ENCODE measurements around the gene MROH2A. TPM values are rescaled to one million over a fixed set of nuclear protein-coding genes. Genes with fewer than 3 reads are reported as not detected.
"Not testable (repeated sequence)": the region's sequence is repeated elsewhere in the genome, so short reads cannot be mapped to it uniquely, and the experiment has no call there.

The MROH2A gene
- total and polyA plus RNA-seq, 2 experiments from 2014 or later, result not detected

DNA sequence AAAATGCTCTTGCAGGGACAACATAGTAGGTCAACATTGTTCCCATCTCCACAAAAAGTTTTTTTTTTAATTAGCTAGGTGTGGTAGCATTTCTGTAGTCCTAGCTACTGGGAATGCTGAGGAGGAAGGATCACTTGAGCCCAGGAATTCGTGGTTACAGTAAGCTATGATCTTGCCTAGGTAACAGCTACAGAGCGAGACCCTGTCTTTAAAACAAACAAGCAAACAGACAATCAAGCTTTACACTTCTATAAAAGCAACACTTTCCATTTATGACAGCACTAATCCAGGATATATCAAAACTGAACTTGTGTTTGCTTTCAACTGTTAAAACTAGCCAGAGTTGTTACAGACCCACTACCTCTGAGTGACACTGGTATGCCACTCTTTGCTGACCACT, 37.3 kb upstream of the MROH2A start:
- no peaks in the 10 kb centered on the region for H3K9me2 ChIP-seq (ENCODE audit: insufficient read depth)
- no peak overlapping the region for H3K4me3 ChIP-seq
- 8 to 13% methylated on average over 2 of the region's 2 CpGs for WGBS, 2 experiments (ENCODE audit: low coverage in 1 of 2, low lambda C conversion rate in 2 of 2, missing lambda C conversion rate in 2 of 2)
- no peak overlapping the region for H3K27ac ChIP-seq
- no peak overlapping the region for H3K4me2 ChIP-seq (ENCODE audit: unreplicated experiment)
- in situ Hi-C loops (cut with MboI), result no loop called here
- H3K27me3 ChIP-seq (replicated peaks; ENCODE audit: insufficient read depth), result peaks cover 11% of the 10 kb centered on the region; the same call in 1 of the 2 replicates
- H3K9ac ChIP-seq, result no peak overlapping the region
- no peak overlapping the region for H2AFZ ChIP-seq
- H3K36me3 ChIP-seq (ENCODE audit: low read depth), result no peaks in the 10 kb centered on the region
- no peak for DNase-seq
- H3K79me2 ChIP-seq (ENCODE audit: insufficient read depth), result no peaks in the 10 kb centered on the region
- no peaks in the 10 kb centered on the region for H3K4me1 ChIP-seq (ENCODE audit: insufficient read depth)
- no peaks in the 10 kb centered on the region for H3F3A ChIP-seq (ENCODE audit: insufficient read depth)
- TF ChIP-seq EZH2 (IDR thresholded peaks at IDR 0.05; ENCODE audit: insufficient read depth, poor library complexity, severe bottlenecking) (no peak), EZH2phosphoT487 (IDR thresholded peaks at IDR 0.05; ENCODE audit: insufficient read depth, low read depth) (no peak)
- H4K20me1 ChIP-seq (ENCODE audit: insufficient read depth), result no peaks in the 10 kb centered on the region
- H3K9me3 ChIP-seq (ENCODE audit: low read depth), result no peaks in the 10 kb centered on the region

- Histone ChIP-seq H3F3A (ENCODE audit: insufficient read depth) (no peaks in the 10 kb centered on the region), H3K9ac (no peak overlapping the region), H3K4me2 (ENCODE audit: unreplicated experiment) (no peak overlapping the region), H3K9me2 (ENCODE audit: insufficient read depth) (no peaks in the 10 kb centered on the region), H3K79me2 (ENCODE audit: insufficient read depth) (no peaks in the 10 kb centered on the region), H3K36me3 (ENCODE audit: low read depth) (no peaks in the 10 kb centered on the region), H3K9me3 (ENCODE audit: low read depth) (no peaks in the 10 kb centered on the region), H2AFZ (no peak overlapping the region), H3K4me1 (ENCODE audit: insufficient read depth) (no peaks in the 10 kb centered on the region), H3K27me3 (replicated peaks; ENCODE audit: insufficient read depth) (no peaks in the 10 kb centered on the region; the same call in 1 of the 2 replicates), H3K4me3 (no peak overlapping the region), H3K27ac (no peak overlapping the region), H4K20me1 (ENCODE audit: insufficient read depth) (no peaks in the 10 kb centered on the region)
- DNase-seq, result no peak
- 75 to 78% methylated on average over 42 to 46 of the region's 46 CpGs for WGBS, 2 experiments (ENCODE audit: low coverage in 1 of 2, low lambda C conversion rate in 2 of 2, missing lambda C conversion rate in 2 of 2)
- in situ Hi-C loops (cut with MboI), result no loop called here
- TF ChIP-seq EZH2 (IDR thresholded peaks at IDR 0.05; ENCODE audit: insufficient read depth, poor library complexity, severe bottlenecking) (no peak), EZH2phosphoT487 (IDR thresholded peaks at IDR 0.05; ENCODE audit: insufficient read depth, low read depth) (no peak)
Measured at GRCh38 chr2:233743464-233744259, 34.5 kb upstream of the MROH2A start.

DNA sequence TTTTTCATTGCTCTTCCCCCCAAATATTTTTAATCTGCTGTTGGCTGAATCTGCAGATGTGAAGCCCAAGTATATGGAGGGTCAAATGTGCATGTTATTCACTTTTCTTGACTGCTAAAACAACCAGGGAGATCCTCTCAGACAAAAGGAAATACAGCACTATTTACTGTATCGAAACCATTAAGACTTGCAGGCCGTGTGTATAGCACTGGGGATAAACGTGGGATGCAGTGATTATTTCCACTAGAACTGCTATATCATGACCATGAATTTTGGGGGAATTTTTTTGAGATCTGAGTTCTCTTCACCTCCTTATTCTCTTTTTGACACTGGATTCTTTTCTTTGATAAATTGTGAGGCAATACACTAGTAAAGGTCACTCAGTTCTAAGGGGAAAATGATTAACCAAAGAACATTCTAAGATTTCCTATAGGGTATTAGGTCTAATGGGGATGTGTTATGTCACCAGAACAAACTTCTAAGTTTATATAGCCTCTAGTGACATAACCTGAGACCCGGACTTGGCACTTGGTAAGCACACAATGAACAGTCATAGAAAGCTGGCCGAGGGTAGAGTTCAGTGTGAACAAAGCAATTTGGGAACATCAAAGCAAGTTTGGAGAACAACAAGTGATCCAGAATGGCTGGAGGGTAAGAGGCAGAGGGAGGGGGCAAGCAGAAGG, 32.9 kb upstream of the MROH2A start:
- in situ Hi-C loops (cut with MboI), result no loop called here
- no peaks in the 10 kb centered on the region for H3K79me2 ChIP-seq (ENCODE audit: insufficient read depth)
- H3K9ac ChIP-seq, result no peak overlapping the region
- H3K27me3 ChIP-seq (replicated peaks; ENCODE audit: insufficient read depth), result no peaks in the 10 kb centered on the region; the same call in 1 of the 2 replicates
- H4K20me1 ChIP-seq (ENCODE audit: insufficient read depth), result no peaks in the 10 kb centered on the region
- H3K9me2 ChIP-seq (ENCODE audit: insufficient read depth), result no peaks in the 10 kb centered on the region
- no peak overlapping the region for H3K4me2 ChIP-seq (ENCODE audit: unreplicated experiment)
- no peaks in the 10 kb centered on the region for H3K36me3 ChIP-seq (ENCODE audit: low read depth)
- no peak for DNase-seq
- 14 to 18% methylated on average over 5 of the region's 5 CpGs for WGBS, 2 experiments (ENCODE audit: low coverage in 1 of 2, low lambda C conversion rate in 2 of 2, missing lambda C conversion rate in 2 of 2)
- H3K4me3 ChIP-seq, result no peak overlapping the region
- H3K4me1 ChIP-seq (ENCODE audit: insufficient read depth), result no peaks in the 10 kb centered on the region
- no peaks in the 10 kb centered on the region for H3F3A ChIP-seq (ENCODE audit: insufficient read depth)
- TF ChIP-seq EZH2 (IDR thresholded peaks at IDR 0.05; ENCODE audit: insufficient read depth, poor library complexity, severe bottlenecking) (no peak), EZH2phosphoT487 (IDR thresholded peaks at IDR 0.05; ENCODE audit: insufficient read depth, low read depth) (no peak)
- H3K27ac ChIP-seq, result no peak overlapping the region
- H3K9me3 ChIP-seq (ENCODE audit: low read depth), result no peaks in the 10 kb centered on the region
- H2AFZ ChIP-seq, result no peak overlapping the region

- H3F3A ChIP-seq (ENCODE audit: insufficient read depth); H2AFZ ChIP-seq; H3K36me3 ChIP-seq (ENCODE audit: low read depth); H3K4me1 ChIP-seq (ENCODE audit: insufficient read depth); H3K27me3 ChIP-seq (replicated peaks; ENCODE audit: insufficient read depth); H3K9me2 ChIP-seq (ENCODE audit: insufficient read depth); DNase-seq; in situ Hi-C loops (cut with MboI); H3K4me3 ChIP-seq; H3K4me2 ChIP-seq (ENCODE audit: unreplicated experiment); H3K9ac ChIP-seq; H3K9me3 ChIP-seq (ENCODE audit: low read depth); H3K27ac ChIP-seq; H4K20me1 ChIP-seq (ENCODE audit: insufficient read depth); H3K79me2 ChIP-seq (ENCODE audit: insufficient read depth): not testable (repeated sequence)
- WGBS, 2 experiments (ENCODE audit: low coverage in 1 of 2, low lambda C conversion rate in 2 of 2, missing lambda C conversion rate in 2 of 2), result 8 to 12% methylated on average over 2 of the region's 2 CpGs
Measured at GRCh38 chr2:233745838-233746237, 32.3 kb upstream of the MROH2A start.
